Progenitor cell of endocrine pancreas (in vitro differentiated cells): ENCODE measurements around the gene PAOX. TPM values are rescaled to one million over a fixed set of nuclear protein-coding genes. Genes with fewer than 3 reads are reported as not detected.

Experiments
- DNase-seq: peaks from one replicate; pipeline ENCODE4 v3.0.0; 2021; ENCODE audit warnings: low spot score; ENCODE audit not compliant: unreplicated experiment
- H3K27ac Mint-ChIP-seq: 2 replicates; pipeline ENCODE4 v1.8.0; 2021; ENCODE audit warnings: mild to moderate bottlenecking, moderate library complexity, mixed read lengths
- H3K27me3 Mint-ChIP-seq: 2 replicates; pipeline ENCODE4 v1.8.0; 2021; ENCODE audit warnings: mixed read lengths
- H3K36me3 Mint-ChIP-seq: 2 replicates; pipeline ENCODE4 v1.8.0; 2022; ENCODE audit warnings: mixed read lengths; ENCODE audit not compliant: insufficient read depth
- H3K4me1 Mint-ChIP-seq: 2 replicates; pipeline ENCODE4 v1.8.0; 2021; ENCODE audit warnings: low read depth, mixed read lengths
- H3K4me3 Mint-ChIP-seq: 2 replicates; pipeline ENCODE4 v1.8.0; 2021; ENCODE audit warnings: low read depth, mild to moderate bottlenecking, moderate library complexity, mixed read lengths
- H3K9me3 Mint-ChIP-seq: 2 replicates; pipeline ENCODE4 v1.8.0; 2021; ENCODE audit warnings: low read depth, mixed read lengths
- CTCF ChIP-seq: fragments of 200-600 bp; sonication (generic); IDR thresholded peaks from one replicate; pipeline ENCODE4 v1.5.0; 2021; ENCODE audit warnings: antibody characterized with exemption, mild to moderate bottlenecking; ENCODE audit not compliant: unreplicated experiment
- total RNA-seq: library from RNA; stranded (reverse); gene quantifications from 2 replicates; pipeline ENCODE4 v1.2.1, GENCODE V29; 2021

Gene PAOX
- total RNA-seq, 1 donor from 2014 or later: 11.9 TPM

GRCh38 chr10:133358162-133358924, 20.7 kb upstream of the PAOX start:
- Mint-ChIP-seq H3K4me3 (peak overlapping the region; percentile 37), H3K36me3 (peaks cover 2% of the 10 kb centered on the region), H3K27me3 (no peaks in the 10 kb centered on the region), H3K9me3 (no peaks in the 10 kb centered on the region), H3K27ac (no peak overlapping the region), H3K4me1 (peaks cover 6% of the 10 kb centered on the region)
- TF ChIP-seq CTCF: no peak
- no peak for DNase-seq

- DNase-seq: no peak
- Mint-ChIP-seq H3K27ac (peak overlapping the region; percentile 29), H3K9me3 (no peaks in the 10 kb centered on the region), H3K4me1 (peaks cover 6% of the 10 kb centered on the region), H3K27me3 (no peaks in the 10 kb centered on the region), H3K36me3 (peaks cover 2% of the 10 kb centered on the region), H3K4me3 (peak overlapping the region; percentile 37)
- TF ChIP-seq CTCF: no peak
Observed at GRCh38 chr10:133358925-133359310, 20.1 kb upstream of the PAOX start.

GRCh38 chr10:133359554-133359971, 19.5 kb upstream of the PAOX start:
- Mint-ChIP-seq H3K27ac (no peak overlapping the region), H3K9me3 (no peaks in the 10 kb centered on the region), H3K4me1 (peaks cover 6% of the 10 kb centered on the region), H3K27me3 (no peaks in the 10 kb centered on the region), H3K36me3 (peaks cover 5% of the 10 kb centered on the region), H3K4me3 (no peak overlapping the region)
- no peak for TF ChIP-seq CTCF
- DNase-seq: no peak

GRCh38 chr10:133359972-133360610, 19.0 kb upstream of the PAOX start:
- Mint-ChIP-seq H3K9me3 (no peaks in the 10 kb centered on the region), H3K4me1 (peaks cover 6% of the 10 kb centered on the region), H3K4me3 (no peak overlapping the region), H3K27ac (no peak overlapping the region), H3K27me3 (no peaks in the 10 kb centered on the region), H3K36me3 (peaks cover 8% of the 10 kb centered on the region)
- no peak for DNase-seq
- no peak for TF ChIP-seq CTCF

- no peak overlapping the region for H3K27ac Mint-ChIP-seq
- no peak for TF ChIP-seq CTCF
- peaks cover 8% of the 10 kb centered on the region for H3K36me3 Mint-ChIP-seq
- H3K4me1 Mint-ChIP-seq: peaks cover 6% of the 10 kb centered on the region
- no peak overlapping the region for H3K4me3 Mint-ChIP-seq
- H3K9me3 Mint-ChIP-seq: no peaks in the 10 kb centered on the region
- no peaks in the 10 kb centered on the region for H3K27me3 Mint-ChIP-seq
- no peak for DNase-seq
Observed at GRCh38 chr10:133361227-133361626, 17.8 kb upstream of the PAOX start.
